Adipose tissue (tissue), 3 donors: ENCODE data around the gene DPY19L3. TPM values are rescaled to one million over a fixed set of nuclear protein-coding genes. Genes with fewer than 3 reads are reported as not detected.
"Not testable (repeated sequence)": the region's sequence is repeated elsewhere in the genome, so short reads cannot be mapped to it uniquely, and the experiment has no call there.

Experiments
- H3K27ac ChIP-seq: one replicate; pipeline ENCODE4 v1.5.1; 2013; ENCODE audit warnings: low read depth, low read length
- WGBS, 3 donors: extraction: QIAGEN DNeasy Blood & Tissue Kit; methylation state at CpG; one replicate each; pipeline ENCODE4 v1.1.7; 2013; 5-methylcytosine and 5-hydroxymethylcytosine counted together
- polyA plus RNA-seq, 3 donors: library from polyadenylated mRNA; stranded (reverse); fragments of 200-250 nt; gene quantifications; one replicate each; pipeline ENCODE4 v1.2.3, GENCODE V29; 2013
- donor health status: healthy with polysubstance abuse.
- donor health status: Bipolar disorder and iron deficiency.
- donor health status: healthy.

Gene DPY19L3
- polyA plus RNA-seq, 3 donors = 3.3 to 8.2 (median 5.8) TPM

DNA sequence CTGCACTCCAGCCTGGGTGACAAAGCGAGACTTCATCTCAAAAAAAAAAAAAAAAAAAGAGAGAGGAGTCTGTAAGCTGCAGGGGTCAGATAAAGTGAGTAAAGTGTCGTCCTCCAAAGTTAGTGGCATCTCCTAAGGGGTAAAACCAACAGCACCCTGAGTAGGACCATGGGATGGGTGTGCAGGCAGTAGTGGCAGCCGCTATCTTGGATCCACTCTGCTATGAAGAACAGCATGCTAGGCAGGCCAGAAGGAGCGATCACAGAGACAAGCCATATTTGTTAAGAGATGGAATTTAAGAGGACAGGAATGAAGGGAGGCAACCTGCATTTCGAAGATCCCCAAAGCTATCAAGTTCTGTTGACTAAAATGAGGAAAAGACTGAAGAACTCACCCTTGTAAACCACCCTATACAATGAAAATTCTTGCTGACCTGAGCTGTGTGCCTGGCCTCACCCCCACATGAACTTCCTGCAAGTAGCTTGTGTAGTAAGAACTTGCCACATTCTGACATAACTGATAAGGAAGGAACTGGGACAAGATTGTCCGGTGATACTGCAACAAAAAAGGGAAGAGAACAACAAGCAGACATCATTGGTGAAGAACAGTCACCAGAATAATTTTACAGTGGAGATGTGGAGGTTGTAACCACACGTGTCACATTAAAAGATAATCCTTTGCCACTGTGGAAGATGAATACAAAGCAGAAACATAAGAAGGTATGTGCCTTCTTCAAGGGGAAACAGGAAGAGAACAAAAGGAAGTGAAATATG, 16.2 kb downstream of the DPY19L3 start:
- H3K27ac ChIP-seq = no peak overlapping the region
- WGBS, 3 donors = 45 to 77% (median 56%) methylated on average over 7 of the region's 7 CpGs

DNA sequence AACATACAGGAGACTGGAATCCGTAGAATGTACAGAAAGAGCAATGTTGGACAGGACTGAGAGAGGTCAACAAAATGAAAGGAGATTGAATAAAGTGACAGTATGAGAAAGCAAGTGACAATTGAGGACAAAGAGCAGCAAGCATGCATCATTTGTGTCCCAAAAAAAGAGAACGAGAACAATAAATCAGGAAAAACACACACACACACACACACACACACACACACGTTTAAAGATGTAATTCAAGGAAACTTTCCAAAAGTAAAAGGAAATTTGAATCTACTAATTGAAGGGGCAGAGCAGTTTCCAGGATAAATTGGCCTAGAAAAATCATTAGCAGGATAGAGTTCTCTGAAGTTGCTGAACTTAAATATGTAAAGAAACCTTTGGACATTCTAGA, 16.9 kb downstream of the DPY19L3 start:
- WGBS, 3 donors = 38 to 84% (median 57%) methylated on average over 3 of the region's 3 CpGs

DNA sequence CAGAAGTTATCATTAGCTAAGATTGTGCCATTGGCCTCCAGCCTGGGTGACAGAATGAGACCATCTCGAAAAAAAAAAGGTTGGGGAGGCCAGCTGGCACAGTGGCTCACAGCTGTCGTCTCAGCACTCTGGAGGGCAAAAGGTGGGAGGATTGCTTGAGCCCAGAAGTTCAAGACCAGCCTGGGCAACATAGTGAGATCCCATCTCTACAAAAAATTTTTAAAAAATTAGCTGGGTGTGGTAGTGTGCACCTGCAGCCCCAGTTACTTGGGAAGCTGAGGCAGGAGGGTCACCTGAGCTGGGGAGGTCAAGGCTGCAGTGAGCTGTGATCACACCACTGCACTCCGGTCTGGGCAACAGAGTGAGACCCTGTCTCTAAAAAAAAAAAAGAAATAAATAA, 18.4 kb downstream of the DPY19L3 start:
- WGBS, 3 donors = 93 to 100% (median 95%) methylated on average over 3 of the region's 3 CpGs
- not testable (repeated sequence) for H3K27ac ChIP-seq

More for the DNA sequence above, 16.9 kb downstream of the DPY19L3 start:
- H3K27ac ChIP-seq = no peak overlapping the region

GRCh38 chr19:32427536-32427935, 22.0 kb downstream of the DPY19L3 start:
- H3K27ac ChIP-seq = no peak overlapping the region
- 90 to 97% (median 91%) methylated on average over 3 of the region's 3 CpGs for whole genome bisulfite sequencing, 3 donors

GRCh38 chr19:32436692-32437091, 31.1 kb downstream of the DPY19L3 start:
- no peak overlapping the region for H3K27ac ChIP-seq
- WGBS, 3 donors = 85 to 92% (median 90%) methylated on average over 6 of the region's 6 CpGs

DNA sequence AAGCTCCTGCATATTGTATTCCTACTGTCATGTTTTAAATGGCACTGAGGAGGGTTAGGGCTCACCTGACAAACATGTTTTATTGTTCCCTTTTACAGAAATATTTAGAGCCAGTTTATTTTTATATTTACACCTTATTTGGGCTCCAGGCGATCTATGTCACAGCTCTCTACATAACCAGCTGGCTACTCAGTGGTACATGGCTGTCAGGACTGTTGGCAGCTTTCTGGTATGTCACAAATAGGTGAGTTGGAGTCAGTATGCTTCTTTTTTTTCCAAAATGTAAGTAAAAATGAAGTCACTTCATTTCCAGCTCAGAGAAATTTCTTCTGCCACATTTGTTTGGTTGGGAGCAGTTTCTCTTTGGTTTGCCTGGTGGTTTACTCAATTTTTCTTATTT, 31.5 kb downstream of the DPY19L3 start:
- WGBS, 3 donors = 94 to 95% (median 95%) methylated on average over 1 of the region's 1 CpG
- H3K27ac ChIP-seq = no peak overlapping the region

DNA sequence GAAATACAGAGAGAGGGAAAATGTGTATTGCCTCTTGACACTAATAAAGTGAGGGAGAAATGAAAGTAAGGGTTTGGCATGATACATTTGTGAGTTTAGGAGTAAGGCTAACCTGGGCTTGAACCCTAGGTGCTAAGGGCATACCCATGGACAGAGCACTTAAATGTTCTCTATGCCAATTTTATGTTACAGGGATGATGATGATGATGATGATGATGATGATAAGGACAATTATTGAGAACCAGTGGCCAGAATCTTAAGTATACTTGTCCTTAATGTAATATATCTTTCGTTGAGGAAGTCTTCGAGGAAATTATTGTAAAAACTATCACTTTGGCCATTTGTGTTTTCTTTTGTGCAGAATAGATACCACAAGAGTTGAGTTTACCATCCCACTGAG, 33.2 kb downstream of the DPY19L3 start:
- WGBS, 3 donors = 95 to 96% (median 95%) methylated on average over 2 of the region's 2 CpGs
- no peak overlapping the region for H3K27ac ChIP-seq

DNA sequence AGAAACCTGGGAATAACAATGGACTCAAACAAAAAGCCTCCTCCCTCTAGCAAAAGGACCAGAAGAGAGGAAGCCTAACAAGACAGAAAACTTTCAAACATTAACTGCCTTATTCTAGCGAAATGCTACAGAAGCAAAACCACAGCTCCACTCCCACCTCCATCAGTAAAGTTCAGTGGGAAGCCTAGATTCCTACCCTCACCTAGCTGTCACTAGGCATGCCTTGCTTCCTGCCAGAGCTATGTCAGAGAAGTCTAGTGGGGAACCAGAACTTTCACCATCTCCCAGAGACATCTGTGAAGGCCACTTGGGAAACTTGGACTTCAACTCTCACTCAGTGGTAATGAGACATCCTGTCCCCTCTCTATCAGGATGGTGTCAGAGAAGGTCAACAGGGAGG, 37.1 kb downstream of the DPY19L3 start:
- no peak overlapping the region for H3K27ac ChIP-seq
- 89 to 96% (median 95%) methylated on average over 1 of the region's 1 CpG for WGBS, 3 donors

DNA sequence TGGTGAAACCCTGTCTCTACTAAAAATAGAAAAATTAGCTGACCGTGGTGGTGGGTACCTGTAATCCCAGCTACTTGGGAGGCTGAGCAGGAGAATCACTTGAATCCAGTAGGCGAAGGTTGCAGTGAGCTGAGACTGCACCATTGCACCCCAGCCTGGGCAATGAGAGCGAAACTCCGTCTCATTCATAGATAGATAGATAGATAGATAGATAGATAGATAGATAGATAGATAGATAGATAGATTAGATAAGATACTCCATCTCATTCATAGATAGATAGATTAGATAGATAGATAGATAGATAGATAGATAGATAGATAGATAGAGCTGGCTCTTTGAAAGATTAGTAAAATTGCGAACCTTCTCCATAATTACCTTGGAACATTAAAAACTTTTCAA, 42.0 kb downstream of the DPY19L3 start:
- WGBS, 3 donors = 97 to 100% (median 99%) methylated on average over 5 of the region's 5 CpGs
- not testable (repeated sequence) for H3K27ac ChIP-seq

GRCh38 chr19:32448026-32448425, 42.5 kb downstream of the DPY19L3 start:
- 94 to 95% (median 94%) methylated on average over 8 of the region's 8 CpGs for WGBS, 3 donors
- no peak overlapping the region for H3K27ac ChIP-seq

- H3K27ac ChIP-seq = no peak overlapping the region
- 91 to 96% (median 94%) methylated on average over 4 of the region's 4 CpGs for WGBS, 3 donors
Observed at GRCh38 chr19:32450217-32450616, 44.6 kb downstream of the DPY19L3 start.

- WGBS, 3 donors = 91 to 96% (median 94%) methylated on average over 2 of the region's 2 CpGs
- H3K27ac ChIP-seq = no peak overlapping the region
Observed at GRCh38 chr19:32453736-32454135, 48.2 kb downstream of the DPY19L3 start.

DNA sequence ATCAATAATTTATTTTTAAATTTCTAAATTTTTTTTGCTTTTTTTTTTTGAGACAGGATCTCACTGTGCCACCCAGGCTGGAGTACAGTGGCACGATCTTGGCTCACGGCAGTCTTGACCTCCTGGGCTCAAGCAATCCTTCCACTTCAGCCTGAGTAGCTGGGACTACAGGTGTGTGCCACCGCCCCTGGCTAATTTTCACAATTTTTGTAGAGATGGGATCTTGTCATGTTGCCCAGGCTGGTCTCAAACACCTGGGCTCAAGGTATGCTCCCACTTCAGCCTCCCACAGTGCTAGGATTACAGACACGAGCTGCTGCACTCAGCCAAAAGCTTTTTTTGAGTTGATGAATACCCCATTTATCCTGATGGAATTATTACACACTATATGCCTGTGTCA, 50.8 kb downstream of the DPY19L3 start:
- WGBS, 3 donors = 98 to 100% (median 98%) methylated on average over 4 of the region's 4 CpGs
- no peak overlapping the region for H3K27ac ChIP-seq

DNA sequence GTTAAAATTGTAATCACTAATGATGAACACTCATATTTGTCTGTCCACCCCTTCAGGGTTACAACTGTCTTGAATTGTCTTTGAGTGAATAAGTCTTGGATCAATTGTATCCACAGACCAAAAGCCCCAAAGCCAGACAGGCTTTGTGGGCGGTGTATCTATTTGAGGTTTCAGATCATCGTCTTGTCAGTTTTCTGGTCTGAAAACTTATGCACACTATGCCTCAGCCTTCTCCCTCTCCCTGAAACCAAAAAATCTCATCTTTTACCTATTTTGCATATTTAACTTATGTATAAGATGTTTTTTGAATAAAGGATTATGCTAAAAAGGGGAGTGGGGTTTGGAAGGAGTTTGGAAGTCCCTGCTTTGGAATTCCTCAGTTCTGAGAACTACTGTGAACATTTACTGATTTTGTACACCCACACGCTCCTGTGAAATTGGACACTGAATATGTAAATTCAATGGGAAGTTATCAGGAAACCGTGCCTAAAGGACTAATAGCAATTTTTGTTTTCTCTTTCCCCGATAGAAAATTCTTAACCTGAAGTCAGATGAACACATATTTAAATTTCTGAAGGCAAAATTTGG, 52.1 kb downstream of the DPY19L3 start:
- 79 to 82% (median 81%) methylated on average over 5 of the region's 5 CpGs for WGBS, 3 donors
- no peak overlapping the region for H3K27ac ChIP-seq

- WGBS, 3 donors = 70 to 76% (median 74%) methylated on average over 4 of the region's 4 CpGs
- H3K27ac ChIP-seq = no peak overlapping the region
Observed at GRCh38 chr19:32458500-32459123, 53.0 kb downstream of the DPY19L3 start.

DNA sequence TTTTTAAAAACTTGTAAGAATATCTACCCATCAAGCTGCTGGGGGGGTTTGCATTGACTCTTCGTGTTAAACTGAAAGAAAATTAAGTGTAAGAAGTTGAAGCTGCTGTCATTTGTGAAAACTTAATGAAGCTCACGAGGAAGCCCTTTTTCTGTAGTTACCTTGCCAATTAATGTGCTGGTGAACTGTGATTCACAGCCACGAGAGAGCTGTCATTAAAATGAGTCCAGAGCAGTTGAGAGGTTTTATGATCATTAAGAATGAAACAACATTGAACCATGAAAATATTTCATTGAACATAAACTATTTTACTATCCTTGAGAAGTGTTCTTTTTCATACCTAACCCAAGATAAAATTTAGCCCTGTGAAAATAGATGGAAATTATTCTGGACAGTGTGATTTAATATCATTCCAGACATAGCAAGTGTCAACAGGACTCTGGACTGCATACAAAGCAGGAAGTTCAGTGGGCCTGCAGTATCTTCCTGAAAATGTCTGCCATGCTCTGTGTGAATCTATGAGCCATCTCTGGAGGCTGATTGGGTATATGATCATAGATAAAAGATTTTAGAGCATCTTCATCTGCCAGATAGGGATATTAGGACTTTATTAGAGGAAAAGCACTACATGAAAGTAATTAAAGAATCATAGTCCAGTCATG, 53.8 kb downstream of the DPY19L3 start:
- WGBS, 3 donors = 78 to 91% (median 85%) methylated on average over 3 of the region's 3 CpGs
- H3K27ac ChIP-seq = no peak overlapping the region

DNA sequence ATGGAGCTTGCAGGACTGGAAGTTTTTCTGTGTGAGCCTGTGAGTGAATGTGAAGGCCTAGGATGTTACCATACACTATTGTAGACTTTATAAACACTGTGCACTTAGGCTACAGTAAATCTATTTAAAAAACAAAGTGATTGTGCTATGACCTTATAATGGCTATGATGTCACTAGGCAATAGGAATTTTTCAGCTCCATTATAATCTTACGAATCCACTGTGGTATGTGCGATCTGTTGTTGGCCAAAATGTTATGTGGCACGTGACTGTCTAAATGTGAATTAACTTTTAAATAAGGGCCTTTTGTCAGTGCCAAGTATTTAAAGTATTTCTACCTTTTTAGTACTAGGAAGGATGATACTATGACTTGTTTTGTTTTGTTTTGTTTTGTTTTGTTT, 54.9 kb downstream of the DPY19L3 start:
- H3K27ac ChIP-seq = no peak overlapping the region
- 94 to 98% (median 97%) methylated on average over 3 of the region's 3 CpGs for WGBS, 3 donors

- no peak overlapping the region for H3K27ac ChIP-seq
- 72 to 92% (median 77%) methylated on average over 2 of the region's 2 CpGs for WGBS, 3 donors
Observed at GRCh38 chr19:32464279-32464678, 58.7 kb downstream of the DPY19L3 start.

DNA sequence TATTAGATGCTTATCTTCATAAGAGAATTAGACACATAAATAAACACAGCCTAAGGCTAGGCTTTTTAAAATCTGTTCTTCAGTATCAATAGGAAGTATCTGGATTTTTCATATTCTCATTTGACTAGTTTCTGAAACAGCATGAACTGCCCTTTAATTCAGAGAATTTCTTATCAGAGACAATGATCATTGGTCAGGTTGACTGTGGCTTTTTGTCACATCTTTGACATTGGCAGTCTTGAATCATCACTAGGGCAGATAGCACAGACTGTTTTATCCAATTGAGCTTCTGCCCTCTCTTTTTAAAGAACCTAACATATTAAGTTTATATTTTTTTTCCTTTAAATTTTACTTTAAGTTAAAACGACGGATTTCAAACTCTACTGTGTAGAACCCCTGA, 59.6 kb downstream of the DPY19L3 start:
- no peak overlapping the region for H3K27ac ChIP-seq
- WGBS, 3 donors = 89 to 97% (median 94%) methylated on average over 2 of the region's 2 CpGs
